Hepatocyte (in vitro differentiated cells): Measurements from ENCODE around the gene ABCG2.

ENCODE experiments used
- EZH2 ChIP-seq: fragments of 200-600 bp; sonication (generic); IDR thresholded peaks from 2 replicates; pipeline ENCODE4 v1.6.1; 2016; ENCODE audit warnings: antibody characterized with exemption, mild to moderate bottlenecking, borderline replicate concordance
- EZH2phosphoT487 ChIP-seq: fragments of 200-600 bp; sonication (generic); IDR thresholded peaks from one replicate; pipeline ENCODE4 v1.6.1; 2018; ENCODE audit warnings: antibody characterized with exemption, mild to moderate bottlenecking, low read depth, moderate library complexity; ENCODE audit not compliant: unreplicated experiment, severe bottlenecking
- TF ChIP-seq, protein P1 (sequence below): fragments of 200-600 bp; sonication (generic); IDR thresholded peaks from 2 replicates; pipeline ENCODE4 v1.5.1; 2016; ENCODE audit warnings: antibody characterized with exemption, mild to moderate bottlenecking; ENCODE audit not compliant: poor library complexity

DNA sequence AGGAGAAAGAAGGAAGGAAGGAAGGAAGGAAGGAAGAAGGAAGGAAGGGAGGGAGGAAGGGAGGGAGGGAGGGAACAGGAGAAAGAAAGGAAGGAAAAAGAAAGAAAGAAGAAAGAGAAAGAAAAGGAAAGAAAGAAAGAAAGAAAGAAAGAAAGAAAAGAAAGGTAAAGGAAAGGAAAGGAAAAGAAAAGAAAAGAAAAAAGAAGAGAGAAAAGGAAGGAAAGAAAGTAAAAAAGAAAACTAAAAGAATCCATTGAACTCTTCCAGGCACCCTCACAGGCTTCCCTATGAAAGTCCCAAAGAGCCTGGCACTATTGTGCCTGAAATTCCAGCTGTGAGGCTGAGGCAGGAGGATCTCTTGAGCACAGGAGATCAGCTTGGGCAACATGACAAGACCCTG, 11.5 kb downstream of the ABCG2 start:
- TF ChIP-seq, protein P1, sequence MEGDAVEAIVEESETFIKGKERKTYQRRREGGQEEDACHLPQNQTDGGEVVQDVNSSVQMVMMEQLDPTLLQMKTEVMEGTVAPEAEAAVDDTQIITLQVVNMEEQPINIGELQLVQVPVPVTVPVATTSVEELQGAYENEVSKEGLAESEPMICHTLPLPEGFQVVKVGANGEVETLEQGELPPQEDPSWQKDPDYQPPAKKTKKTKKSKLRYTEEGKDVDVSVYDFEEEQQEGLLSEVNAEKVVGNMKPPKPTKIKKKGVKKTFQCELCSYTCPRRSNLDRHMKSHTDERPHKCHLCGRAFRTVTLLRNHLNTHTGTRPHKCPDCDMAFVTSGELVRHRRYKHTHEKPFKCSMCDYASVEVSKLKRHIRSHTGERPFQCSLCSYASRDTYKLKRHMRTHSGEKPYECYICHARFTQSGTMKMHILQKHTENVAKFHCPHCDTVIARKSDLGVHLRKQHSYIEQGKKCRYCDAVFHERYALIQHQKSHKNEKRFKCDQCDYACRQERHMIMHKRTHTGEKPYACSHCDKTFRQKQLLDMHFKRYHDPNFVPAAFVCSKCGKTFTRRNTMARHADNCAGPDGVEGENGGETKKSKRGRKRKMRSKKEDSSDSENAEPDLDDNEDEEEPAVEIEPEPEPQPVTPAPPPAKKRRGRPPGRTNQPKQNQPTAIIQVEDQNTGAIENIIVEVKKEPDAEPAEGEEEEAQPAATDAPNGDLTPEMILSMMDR: no peak
- TF ChIP-seq EZH2: no peak
- TF ChIP-seq EZH2phosphoT487: no peak
